ENCODE results near the gene MAT2B.
A peak's percentile ranks its signal among the peaks of the same experiment; 100 is the strongest.

The MAT2B gene

GRCh38 chr5:163505368-163506094 lies at the start of gene MAT2B:
Gene MAT2B, plus strand, starts transcription at chr5:163505619. Its CDS starts 68 bp downstream, at chr5:163505687.
- peak; percentile 94 for DNase-seq

- DNase-seq, result no peak
Observed at GRCh38 chr5:163456029-163456589, 49.3 kb upstream of the MAT2B start.

- no peak for DNase-seq
Observed at GRCh38 chr5:163456840-163457239, 48.6 kb upstream of the MAT2B start.

- DNase-seq, result no peak
Observed at GRCh38 chr5:163458778-163459385, 46.5 kb upstream of the MAT2B start.

GRCh38 chr5:163459462-163459818 lies 46.0 kb upstream of the MAT2B start:
- no peak for DNase-seq

- peak; percentile 97 for DNase-seq
Observed at GRCh38 chr5:163459819-163460561, 45.4 kb upstream of the MAT2B start, which contains the start of gene NUDCD2. Gene NUDCD2, minus strand, starts transcription at chr5:163460102. Its CDS starts 52 bp downstream, at chr5:163460050.

GRCh38 chr5:163460562-163461171 lies 44.8 kb upstream of the MAT2B start, which contains the start of gene HMMR:
Gene HMMR, plus strand, starts transcription at chr5:163460632. Its CDS starts 61 bp downstream, at chr5:163460693.
- DNase-seq, result no peak

- no peak for DNase-seq
Observed at GRCh38 chr5:163463063-163463435, 42.4 kb upstream of the MAT2B start.

- DNase-seq, result no peak
Observed at GRCh38 chr5:163467682-163468081, 37.7 kb upstream of the MAT2B start.

- DNase-seq, result no peak
Observed at GRCh38 chr5:163473635-163474243, 31.7 kb upstream of the MAT2B start.

- DNase-seq, result no peak
Observed at GRCh38 chr5:163475411-163475810, 30.0 kb upstream of the MAT2B start.

GRCh38 chr5:163478126-163478981 lies 27.1 kb upstream of the MAT2B start:
- no peak for DNase-seq

GRCh38 chr5:163478982-163479271 lies 26.5 kb upstream of the MAT2B start:
- DNase-seq, result no peak

- no peak for DNase-seq
Observed at GRCh38 chr5:163489055-163489744, 16.2 kb upstream of the MAT2B start.

GRCh38 chr5:163489745-163490075 lies 15.7 kb upstream of the MAT2B start:
- no peak for DNase-seq

GRCh38 chr5:163496286-163496685 lies 9.1 kb upstream of the MAT2B start:
- no peak for DNase-seq

- no peak for DNase-seq
Observed at GRCh38 chr5:163497315-163497714, 8.1 kb upstream of the MAT2B start.

GRCh38 chr5:163498886-163499285 lies 6.5 kb upstream of the MAT2B start:
- no peak for DNase-seq

- DNase-seq, result no peak
Observed at GRCh38 chr5:163502521-163502920, 2.9 kb upstream of the MAT2B start.

- peak; percentile 36 for DNase-seq
Observed at GRCh38 chr5:163503106-163504078, 2.0 kb upstream of the MAT2B start.

All from activated T-cell treated with anti-CD3 and anti-CD28 coated beads, Interleukin-2, amount 50 U/mL, for 1 hour (primary cell).